Activated CD8-positive, alpha-beta memory T cell treated with anti-CD3 and anti-CD28 coated beads, Interleukin-2, amount 10 ng/mL, durations not matched to agents 7 days and 5 days (primary cell): ENCODE measurements around the gene RFX3. TPM values are rescaled to one million over a fixed set of nuclear protein-coding genes. Genes with fewer than 3 reads are reported as not detected.

Source experiments
- ATAC-seq: fragments of 150-1000 bp; cut with Tn5 transposase; one replicate; pipeline ENCODE4 v1.10.0; 2021; ENCODE audit warnings: moderate library complexity
- CTCF ChIA-PET: fragments of 350-600 bp; sonication (Branson Sonifier 250); formaldehyde crosslinking; loops from one replicate; lab custom pipeline; 2021; ENCODE audit warnings: antibody characterized with exemption; lab: Charles Lee
- DNase-seq: peaks from one replicate; pipeline ENCODE4 v3.0.0-alpha.2; 2020
- H3K27ac Mint-ChIP-seq: one replicate; pipeline ENCODE4 v1.8.0; 2021; ENCODE audit warnings: mild to moderate bottlenecking, mixed read lengths
- H3K27me3 Mint-ChIP-seq: one replicate; pipeline ENCODE4 v1.8.0; 2021; ENCODE audit warnings: mixed read lengths
- H3K36me3 Mint-ChIP-seq: one replicate; pipeline ENCODE4 v1.8.0; 2021; ENCODE audit warnings: mild to moderate bottlenecking, mixed read lengths
- H3K4me1 Mint-ChIP-seq: one replicate; pipeline ENCODE4 v1.8.0; 2021; ENCODE audit warnings: mixed read lengths
- H3K4me3 Mint-ChIP-seq: one replicate; pipeline ENCODE4 v1.8.0; 2021; ENCODE audit warnings: mild to moderate bottlenecking, moderate library complexity, mixed read lengths
- H3K9me3 Mint-ChIP-seq: one replicate; pipeline ENCODE4 v1.8.0; 2022; ENCODE audit warnings: low read depth, mixed read lengths
- total RNA-seq, 2 experiments: library from RNA; stranded (reverse); gene quantifications; one replicate each; pipeline ENCODE4 v1.2.3, GENCODE V29; 2021

RFX3 gene
- total RNA-seq, 2 experiments from 2014 or later, result 9.1 to 11.5 TPM

- peaks cover 52% of the 10 kb centered on the region for H3K4me1 Mint-ChIP-seq
- peak overlapping the region; percentile 96 for H3K4me3 Mint-ChIP-seq
- peaks cover 24% of the 10 kb centered on the region for H3K36me3 Mint-ChIP-seq
- CTCF ChIA-PET, result interaction anchor here (1.1 to 2.3 kb wide), 3 partner anchors 49 to 205 kb away, joined by 3 to 9 read pairs (median 8); no protein-coding TSS in a partner anchor
- no peaks in the 10 kb centered on the region for H3K27me3 Mint-ChIP-seq
- peak overlapping the region; percentile 100 for H3K27ac Mint-ChIP-seq
- DNase-seq, result peak; percentile 90
- ATAC-seq, result peak; percentile 66
- H3K9me3 Mint-ChIP-seq, result no peaks in the 10 kb centered on the region
These were observed 580 bp upstream of the RFX3 start for GRCh38 chr9:3526165-3526996.

GRCh38 chr9:3525096-3525835 is 535 bp downstream of the RFX3 start:
- Mint-ChIP-seq H3K4me1 (peaks cover 49% of the 10 kb centered on the region), H3K27ac (peak overlapping the region; percentile 100), H3K9me3 (no peaks in the 10 kb centered on the region), H3K4me3 (peak overlapping the region; percentile 96), H3K36me3 (peaks cover 17% of the 10 kb centered on the region), H3K27me3 (no peaks in the 10 kb centered on the region)
- DNase-seq, result no peak
- CTCF ChIA-PET, result interaction anchor here (1.4 to 1.8 kb wide), 2 partner anchors 45 to 48 kb away, joined by 3 to 8 read pairs; no protein-coding TSS in a partner anchor
- ATAC-seq, result peak; percentile 0

- Mint-ChIP-seq H3K27me3 (no peaks in the 10 kb centered on the region), H3K9me3 (no peaks in the 10 kb centered on the region), H3K4me3 (peak overlapping the region; percentile 50), H3K4me1 (peaks cover 31% of the 10 kb centered on the region), H3K36me3 (peaks cover 5% of the 10 kb centered on the region), H3K27ac (no peak overlapping the region)
- ATAC-seq, result no peak
- DNase-seq, result no peak
- CTCF ChIA-PET, result interaction anchor here (1.0 to 2.0 kb wide), 4 partner anchors 9 to 55 kb away, joined by 3 to 6 read pairs (median 4); no protein-coding TSS in a partner anchor
These were observed 3.8 kb downstream of the RFX3 start for GRCh38 chr9:3521966-3522365.

GRCh38 chr9:3520564-3520963 is 5.2 kb downstream of the RFX3 start:
- Mint-ChIP-seq H3K4me1 (peaks cover 31% of the 10 kb centered on the region), H3K27me3 (no peaks in the 10 kb centered on the region), H3K4me3 (no peak overlapping the region), H3K27ac (no peak overlapping the region), H3K36me3 (peaks cover 3% of the 10 kb centered on the region), H3K9me3 (no peaks in the 10 kb centered on the region)
- CTCF ChIA-PET, result interaction anchor here (1.2 kb wide), 1 partner anchor 56 kb away, joined by 3 read pairs; no protein-coding TSS in a partner anchor
- ATAC-seq (no peak), DNase-seq (no peak)

GRCh38 chr9:3517377-3518048 is 8.3 kb downstream of the RFX3 start:
- Mint-ChIP-seq H3K27ac (no peak overlapping the region), H3K27me3 (no peaks in the 10 kb centered on the region), H3K9me3 (no peaks in the 10 kb centered on the region), H3K36me3 (peaks cover 4% of the 10 kb centered on the region), H3K4me1 (peaks cover 15% of the 10 kb centered on the region), H3K4me3 (no peak overlapping the region)
- no peak for ATAC-seq
- DNase-seq, result no peak
- CTCF ChIA-PET, result no interaction called here

GRCh38 chr9:3516667-3517330 is 9.0 kb downstream of the RFX3 start:
- Mint-ChIP-seq H3K27ac (no peak overlapping the region), H3K4me3 (no peak overlapping the region), H3K4me1 (peaks cover 9% of the 10 kb centered on the region), H3K9me3 (no peaks in the 10 kb centered on the region), H3K27me3 (no peaks in the 10 kb centered on the region), H3K36me3 (peaks cover 4% of the 10 kb centered on the region)
- no peak for DNase-seq
- no peak for ATAC-seq
- CTCF ChIA-PET, result no interaction called here

GRCh38 chr9:3515405-3515804 is 10.4 kb downstream of the RFX3 start:
- ATAC-seq, result no peak
- H3K9me3 Mint-ChIP-seq, result no peaks in the 10 kb centered on the region

GRCh38 chr9:3514786-3515185 is 11.0 kb downstream of the RFX3 start:
- Mint-ChIP-seq H3K4me3 (no peak overlapping the region), H3K27ac (no peak overlapping the region), H3K36me3 (peaks cover 8% of the 10 kb centered on the region), H3K9me3 (no peaks in the 10 kb centered on the region), H3K27me3 (no peaks in the 10 kb centered on the region), H3K4me1 (peaks cover 13% of the 10 kb centered on the region)
- DNase-seq (no peak), ATAC-seq (no peak)
- CTCF ChIA-PET, result no interaction called here

More at GRCh38 chr9:3515405-3515804, 10.4 kb downstream of the RFX3 start:
- DNase-seq, result no peak
- no peaks in the 10 kb centered on the region for H3K27me3 Mint-ChIP-seq
- no peak overlapping the region for H3K4me3 Mint-ChIP-seq
- peaks cover 11% of the 10 kb centered on the region for H3K4me1 Mint-ChIP-seq
- CTCF ChIA-PET, result no interaction called here
- no peak overlapping the region for H3K27ac Mint-ChIP-seq
- H3K36me3 Mint-ChIP-seq, result peaks cover 8% of the 10 kb centered on the region

- DNase-seq (no peak), ATAC-seq (no peak)
- Mint-ChIP-seq H3K27ac (no peak overlapping the region), H3K4me1 (peaks cover 21% of the 10 kb centered on the region), H3K4me3 (no peak overlapping the region), H3K27me3 (no peaks in the 10 kb centered on the region), H3K9me3 (no peaks in the 10 kb centered on the region), H3K36me3 (peaks cover 10% of the 10 kb centered on the region)
- CTCF ChIA-PET, result interaction anchor here (0.8 kb wide), 1 partner anchor 9 kb away, joined by 3 read pairs; no protein-coding TSS in a partner anchor
These were observed 12.5 kb downstream of the RFX3 start for GRCh38 chr9:3513265-3513818.

GRCh38 chr9:3511551-3511950 is 14.2 kb downstream of the RFX3 start:
- peaks cover 31% of the 10 kb centered on the region for H3K4me1 Mint-ChIP-seq
- no peak overlapping the region for H3K4me3 Mint-ChIP-seq
- no peaks in the 10 kb centered on the region for H3K27me3 Mint-ChIP-seq
- CTCF ChIA-PET, result no interaction called here
- ATAC-seq, result no peak
- DNase-seq, result no peak
- no peak overlapping the region for H3K27ac Mint-ChIP-seq
- H3K36me3 Mint-ChIP-seq, result peaks cover 11% of the 10 kb centered on the region
- H3K9me3 Mint-ChIP-seq, result no peaks in the 10 kb centered on the region

GRCh38 chr9:3510796-3511195 is 15.0 kb downstream of the RFX3 start:
- Mint-ChIP-seq H3K36me3 (peaks cover 11% of the 10 kb centered on the region), H3K9me3 (no peaks in the 10 kb centered on the region), H3K27ac (no peak overlapping the region), H3K4me3 (no peak overlapping the region), H3K27me3 (no peaks in the 10 kb centered on the region), H3K4me1 (peaks cover 31% of the 10 kb centered on the region)
- ATAC-seq (no peak), DNase-seq (no peak)
- CTCF ChIA-PET, result no interaction called here

GRCh38 chr9:3509926-3510325 is 15.9 kb downstream of the RFX3 start:
- H3K27me3 Mint-ChIP-seq, result no peaks in the 10 kb centered on the region
- no peak overlapping the region for H3K27ac Mint-ChIP-seq
- DNase-seq (no peak), ATAC-seq (no peak)
- no peaks in the 10 kb centered on the region for H3K9me3 Mint-ChIP-seq
- CTCF ChIA-PET, result no interaction called here
- H3K4me1 Mint-ChIP-seq, result peaks cover 29% of the 10 kb centered on the region
- H3K4me3 Mint-ChIP-seq, result no peak overlapping the region
- peaks cover 12% of the 10 kb centered on the region for H3K36me3 Mint-ChIP-seq
